HG03469 (cell line): ENCODE data around the gene RNF146.
"Not testable (repeated sequence)": the region's sequence is repeated elsewhere in the genome, so short reads cannot be mapped to it uniquely, and the experiment has no call there.

ENCODE experiments used
- ATAC-seq: cut with Tn5 transposase; IDR thresholded peaks from one replicate; pipeline ENCODE4 v1.9.1; 2021; ENCODE audit warnings: mild to moderate bottlenecking, moderate library complexity, moderate number of reproducible peaks; ENCODE audit not compliant: unreplicated experiment

RNF146 gene, protein sequence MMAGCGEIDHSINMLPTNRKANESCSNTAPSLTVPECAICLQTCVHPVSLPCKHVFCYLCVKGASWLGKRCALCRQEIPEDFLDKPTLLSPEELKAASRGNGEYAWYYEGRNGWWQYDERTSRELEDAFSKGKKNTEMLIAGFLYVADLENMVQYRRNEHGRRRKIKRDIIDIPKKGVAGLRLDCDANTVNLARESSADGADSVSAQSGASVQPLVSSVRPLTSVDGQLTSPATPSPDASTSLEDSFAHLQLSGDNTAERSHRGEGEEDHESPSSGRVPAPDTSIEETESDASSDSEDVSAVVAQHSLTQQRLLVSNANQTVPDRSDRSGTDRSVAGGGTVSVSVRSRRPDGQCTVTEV

DNA sequence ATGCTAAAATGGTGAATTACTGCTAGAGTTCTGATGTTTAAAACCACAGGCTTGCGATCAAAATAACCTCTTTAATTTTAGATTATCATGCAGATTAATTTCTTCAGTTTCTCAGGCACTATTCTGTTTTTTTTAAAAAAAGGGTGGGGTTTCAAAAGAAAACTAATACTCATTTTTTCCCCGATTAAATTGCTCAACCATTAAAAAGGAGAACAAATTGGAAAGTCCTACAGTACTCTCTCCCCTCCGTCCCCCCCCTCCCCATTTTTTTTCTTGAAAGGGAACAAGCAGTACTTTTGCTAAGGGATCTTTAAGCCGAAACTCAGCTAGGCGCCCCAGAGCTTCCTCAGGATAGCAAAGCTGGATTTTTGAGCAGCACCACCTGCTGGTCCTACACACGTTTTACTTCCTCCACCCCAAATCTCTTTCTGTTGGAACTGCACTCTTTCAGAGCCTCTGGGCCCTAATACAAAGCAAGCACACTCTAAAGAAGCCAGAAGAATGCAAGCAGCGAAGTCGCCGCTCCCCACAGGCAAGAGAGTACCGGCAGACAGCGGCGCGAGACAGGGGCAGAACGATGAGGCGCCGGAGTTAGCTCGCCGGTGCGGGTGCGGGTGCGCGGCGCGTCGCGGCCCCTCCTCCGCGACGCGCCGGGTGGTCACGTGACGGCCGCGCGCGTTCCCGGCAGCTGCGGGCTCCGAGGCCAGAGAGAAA lies at the start of gene RNF146:
RNF146 (plus strand) TSS at position 687 of the 714 bp plus-strand sequence. CDS start 13,475 bp downstream, outside the sequence.
- peak; percentile 67 for ATAC-seq

DNA sequence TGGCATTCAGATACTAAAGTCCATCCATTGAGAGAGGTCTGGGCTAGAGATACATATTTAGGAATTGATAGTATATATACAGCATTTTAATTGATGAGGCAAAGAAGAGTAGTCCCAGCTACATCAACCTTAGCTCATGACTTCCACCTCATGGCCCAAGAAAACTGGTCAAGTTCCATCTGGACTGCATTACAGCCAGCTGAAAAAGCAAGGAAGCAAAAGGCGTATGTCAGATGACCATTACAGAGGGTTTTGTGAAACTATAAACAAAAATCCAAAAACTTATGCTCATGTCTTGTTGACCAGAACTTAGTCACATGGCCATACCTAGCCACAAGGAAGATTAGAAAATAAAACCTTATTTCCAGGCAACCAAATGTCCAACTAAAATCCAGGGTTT lies 46.8 kb upstream of the RNF146 start:
- no peak for ATAC-seq

DNA sequence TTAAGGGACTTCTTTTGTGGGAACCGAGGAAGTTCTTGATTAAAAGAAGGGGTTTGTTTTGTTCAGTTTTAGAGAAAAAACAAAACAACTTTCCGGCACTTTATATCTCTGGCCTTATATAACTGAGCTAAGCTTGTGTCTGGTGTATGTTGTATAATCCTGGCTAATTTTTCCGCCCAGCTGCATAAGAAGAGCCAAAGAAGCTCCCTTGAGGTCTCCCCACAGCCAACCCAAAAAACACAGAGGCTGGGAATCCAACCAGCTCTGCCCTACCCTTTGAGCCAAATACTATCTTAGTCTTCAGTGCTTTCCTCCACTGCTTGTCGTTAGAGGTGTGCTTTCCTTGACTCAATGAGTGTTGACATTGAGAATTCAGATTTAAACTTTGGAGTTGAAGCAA lies 45.5 kb upstream of the RNF146 start:
- no peak for ATAC-seq

DNA sequence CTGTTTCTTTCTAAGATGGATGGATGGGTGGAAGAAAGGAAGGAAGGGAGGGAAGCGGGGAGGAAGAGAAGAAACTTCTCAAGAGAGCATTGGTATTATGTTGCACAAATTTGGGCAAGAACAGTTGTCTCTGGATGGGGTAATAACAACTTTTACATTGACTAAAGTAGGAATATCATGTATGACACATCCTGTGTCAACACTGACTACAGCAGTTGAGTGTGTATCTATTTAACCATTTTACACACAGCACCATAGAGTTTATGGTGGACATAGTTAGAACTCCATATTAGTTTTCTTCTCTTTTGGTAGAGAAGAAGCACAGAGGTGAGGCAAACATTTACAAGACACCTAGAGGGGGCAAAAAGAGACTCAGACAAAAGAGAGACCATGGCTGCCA lies 44.2 kb upstream of the RNF146 start:
- ATAC-seq: no peak

DNA sequence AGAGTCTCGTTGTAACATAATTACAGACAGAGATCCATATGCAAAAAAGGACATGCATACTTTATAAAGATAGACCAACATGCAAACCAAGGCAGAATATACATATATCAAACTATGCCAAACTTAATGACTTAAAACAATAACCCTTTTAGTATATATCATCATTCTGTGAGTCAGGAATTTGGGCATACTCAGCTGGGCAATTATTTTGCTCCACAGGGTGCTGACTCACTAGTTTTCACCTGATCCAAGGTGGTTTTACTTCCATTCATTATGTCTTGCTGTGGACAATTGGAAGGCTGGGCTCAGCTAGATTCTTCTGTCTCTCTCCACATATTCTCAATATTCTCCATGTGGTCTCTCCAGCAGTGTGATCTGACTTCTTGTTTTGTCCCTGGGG lies 41.2 kb upstream of the RNF146 start:
- no peak for ATAC-seq

DNA sequence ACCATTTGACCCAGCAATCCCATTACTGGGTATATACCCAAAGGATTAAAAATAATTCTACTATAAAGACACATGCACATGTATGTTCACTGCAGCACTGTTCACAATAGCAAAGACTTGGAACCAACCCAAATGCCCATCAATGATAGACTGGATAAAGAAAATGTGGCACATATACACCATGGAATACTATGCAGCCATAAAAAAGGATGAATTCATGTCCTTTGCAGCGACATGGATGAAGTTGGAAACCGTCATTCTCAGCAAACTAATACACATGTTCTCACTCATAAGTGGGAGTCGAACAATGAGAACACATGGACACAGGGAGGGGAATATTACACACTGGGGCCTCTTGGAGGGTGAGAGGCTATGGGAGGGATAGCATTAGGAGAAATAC lies 32.8 kb upstream of the RNF146 start:
- not testable (repeated sequence) for ATAC-seq

DNA sequence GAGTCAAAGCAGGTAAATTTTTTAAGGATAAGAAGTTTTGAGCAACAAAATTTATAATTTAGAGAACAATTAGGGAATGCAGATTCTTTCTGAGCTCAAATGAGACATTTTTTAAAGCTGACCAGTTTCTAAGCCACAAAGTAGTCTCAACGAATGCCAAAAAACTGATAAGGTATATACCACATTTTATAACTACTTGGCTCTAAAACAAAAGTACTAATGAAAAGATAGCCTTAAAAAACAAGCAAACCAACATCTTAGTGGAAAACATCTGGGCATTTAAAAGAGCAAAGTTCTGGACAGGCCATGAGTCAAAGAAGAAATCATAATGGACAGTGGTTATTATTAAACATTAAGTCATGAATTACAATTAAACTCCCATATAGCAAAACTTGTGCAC lies 23.2 kb upstream of the RNF146 start:
- no peak for ATAC-seq

DNA sequence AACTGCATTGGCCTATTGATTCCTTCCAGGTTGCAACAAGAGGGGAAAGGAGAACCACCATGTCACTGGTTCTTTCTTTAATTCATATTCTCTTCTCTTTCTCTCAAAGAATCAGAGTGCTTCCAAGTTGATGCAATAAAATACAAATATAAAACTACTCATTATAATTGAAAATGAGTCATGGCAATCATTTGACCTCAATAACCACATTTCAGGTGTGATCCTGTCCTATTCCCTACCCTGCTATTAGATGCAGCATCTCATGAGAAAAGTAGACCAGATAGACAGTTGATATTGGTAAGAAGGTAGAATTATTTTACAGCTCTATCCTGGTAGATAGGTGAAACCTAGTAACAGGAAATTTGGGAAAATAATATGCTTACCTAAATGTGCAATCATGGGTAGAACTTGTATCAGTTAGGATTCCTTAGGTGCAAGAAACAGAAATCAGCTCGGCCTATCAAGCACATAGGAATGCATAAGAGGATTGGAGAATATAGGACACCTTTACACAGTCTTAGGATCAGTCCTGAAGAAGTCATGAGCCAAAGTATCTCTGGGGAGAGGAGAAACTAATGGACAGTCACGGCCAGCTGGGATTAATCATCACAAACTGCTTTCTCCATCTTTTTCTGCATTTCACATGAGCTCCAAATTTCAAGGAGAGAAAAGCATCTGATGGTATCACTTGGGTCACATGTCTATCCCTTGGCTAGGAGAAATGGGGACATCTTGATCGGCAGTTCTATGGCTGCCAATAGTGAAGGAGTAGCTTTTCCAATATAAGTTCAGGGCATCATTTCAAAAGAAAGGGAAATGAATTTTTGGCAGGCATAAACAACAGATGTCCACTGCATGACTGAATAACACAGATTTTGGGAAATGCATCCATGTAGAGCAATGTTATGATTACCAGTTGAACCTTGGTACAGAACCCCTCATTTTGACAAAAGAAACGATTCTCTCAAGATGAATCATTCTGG lies 19.3 kb upstream of the RNF146 start:
- ATAC-seq: no peak

DNA sequence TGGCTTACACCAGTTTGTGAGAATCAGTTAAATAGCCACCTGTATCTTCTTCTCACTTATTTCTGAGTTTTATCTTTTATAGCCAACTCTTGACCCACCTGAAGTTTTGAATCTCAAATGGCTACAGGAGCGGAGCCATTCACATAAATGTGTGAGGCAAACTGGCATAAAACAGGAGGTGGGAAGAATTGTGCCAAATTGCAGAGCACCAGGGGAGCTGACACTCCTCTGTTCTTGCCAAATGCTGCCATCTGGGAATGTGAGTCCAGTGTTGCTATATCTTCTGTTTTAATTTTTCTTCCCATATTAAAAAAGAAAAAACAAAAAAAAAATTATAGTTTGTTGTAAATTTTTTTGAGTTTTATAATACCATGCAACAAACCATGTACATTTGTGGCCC lies 17.0 kb upstream of the RNF146 start:
- no peak for ATAC-seq

DNA sequence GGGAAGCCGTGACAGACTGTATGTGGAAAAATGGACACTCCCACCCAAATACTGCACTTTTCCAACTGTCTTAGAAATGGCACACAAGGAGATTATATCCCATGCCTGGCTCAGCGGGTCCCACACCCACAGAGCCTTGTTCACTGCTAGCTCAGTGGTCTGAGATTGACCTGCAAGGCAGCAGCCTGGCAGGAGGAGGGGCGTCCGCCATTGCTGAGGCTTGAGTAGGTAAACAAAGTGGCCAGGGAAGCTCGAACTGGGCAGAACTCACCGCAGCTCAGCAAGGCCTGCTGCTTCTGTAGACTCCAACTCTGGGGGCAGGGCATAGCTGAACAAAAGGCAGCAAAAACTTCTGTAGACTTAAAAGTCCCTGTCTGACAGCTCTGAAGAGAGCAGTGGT lies 11.4 kb upstream of the RNF146 start:
- ATAC-seq: no peak

DNA sequence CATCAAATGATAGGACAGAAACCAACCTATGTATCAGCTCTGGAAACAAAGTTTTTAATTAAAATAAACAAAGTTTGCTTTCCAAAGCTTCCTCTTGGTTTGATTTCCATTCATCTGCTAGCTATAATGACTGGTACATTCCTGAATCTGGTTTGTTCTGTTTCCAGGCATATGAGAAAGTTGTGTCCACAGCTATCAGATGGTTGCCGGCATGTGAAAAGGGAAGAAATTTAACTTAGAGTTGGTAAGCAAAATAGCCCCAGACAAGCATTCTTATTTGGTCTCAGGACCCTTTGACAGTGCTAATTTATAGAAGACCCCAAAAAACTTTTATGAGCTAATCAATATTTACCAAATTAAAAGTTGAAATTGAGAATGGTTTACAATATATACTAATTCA lies 3.8 kb upstream of the RNF146 start:
- ATAC-seq: no peak

DNA sequence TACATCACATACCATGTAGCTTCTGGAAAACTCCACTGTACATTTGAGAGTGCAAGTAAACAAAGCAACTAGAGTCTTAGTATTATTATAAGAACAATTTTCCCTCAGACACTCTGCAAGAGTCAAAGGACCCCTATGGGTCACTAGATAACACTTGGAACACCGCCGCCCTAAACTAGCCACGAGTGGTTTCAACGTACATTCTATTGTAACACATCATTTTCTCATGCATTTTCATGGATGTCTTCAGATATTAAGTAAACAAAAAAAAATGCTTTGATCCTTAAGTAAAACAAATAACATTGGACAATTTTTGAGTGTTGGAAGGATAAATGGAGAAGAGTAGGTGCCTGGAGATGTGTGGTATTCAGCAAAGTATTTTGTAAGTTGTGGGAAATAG lies 3.2 kb upstream of the RNF146 start:
- ATAC-seq: no peak

DNA sequence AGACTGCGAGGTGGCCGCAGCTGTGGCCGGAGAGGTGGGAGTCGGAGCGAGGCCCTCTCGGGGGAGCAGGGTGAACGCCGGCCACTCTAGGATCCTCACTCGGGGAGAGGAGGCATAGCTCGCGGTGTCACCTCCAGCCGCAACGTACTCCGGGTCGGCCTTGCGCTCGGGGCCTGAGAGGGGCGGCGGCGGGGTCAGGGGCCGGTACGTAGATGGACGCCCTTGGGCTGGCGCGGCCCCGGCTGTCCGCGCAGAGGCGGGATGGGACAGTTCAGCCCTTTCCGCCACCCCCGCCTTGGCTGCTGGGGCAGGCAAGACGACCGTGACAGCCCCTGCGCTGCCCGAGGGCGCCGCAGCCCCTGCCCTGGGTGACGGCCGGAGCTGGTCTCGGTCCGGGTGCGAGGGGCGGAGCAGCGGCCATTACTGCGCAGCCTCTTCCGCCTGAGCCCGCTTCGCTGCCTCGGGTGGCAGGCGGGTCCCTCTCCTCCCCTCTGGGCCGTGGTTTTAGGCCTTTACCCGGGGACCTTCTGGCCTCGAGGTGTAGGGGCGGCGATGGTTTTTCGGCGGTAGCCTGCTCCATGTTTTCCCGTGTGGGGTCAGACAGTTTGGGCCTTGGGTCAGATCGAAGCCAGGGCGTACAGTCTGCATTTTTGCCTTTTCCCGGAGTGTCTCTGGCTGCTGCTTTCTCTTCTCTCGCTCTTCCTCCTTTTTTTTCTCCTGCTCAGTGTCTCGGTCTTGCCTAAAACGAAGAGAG lies 405 bp downstream of the RNF146 start:
- ATAC-seq: peak; percentile 55

DNA sequence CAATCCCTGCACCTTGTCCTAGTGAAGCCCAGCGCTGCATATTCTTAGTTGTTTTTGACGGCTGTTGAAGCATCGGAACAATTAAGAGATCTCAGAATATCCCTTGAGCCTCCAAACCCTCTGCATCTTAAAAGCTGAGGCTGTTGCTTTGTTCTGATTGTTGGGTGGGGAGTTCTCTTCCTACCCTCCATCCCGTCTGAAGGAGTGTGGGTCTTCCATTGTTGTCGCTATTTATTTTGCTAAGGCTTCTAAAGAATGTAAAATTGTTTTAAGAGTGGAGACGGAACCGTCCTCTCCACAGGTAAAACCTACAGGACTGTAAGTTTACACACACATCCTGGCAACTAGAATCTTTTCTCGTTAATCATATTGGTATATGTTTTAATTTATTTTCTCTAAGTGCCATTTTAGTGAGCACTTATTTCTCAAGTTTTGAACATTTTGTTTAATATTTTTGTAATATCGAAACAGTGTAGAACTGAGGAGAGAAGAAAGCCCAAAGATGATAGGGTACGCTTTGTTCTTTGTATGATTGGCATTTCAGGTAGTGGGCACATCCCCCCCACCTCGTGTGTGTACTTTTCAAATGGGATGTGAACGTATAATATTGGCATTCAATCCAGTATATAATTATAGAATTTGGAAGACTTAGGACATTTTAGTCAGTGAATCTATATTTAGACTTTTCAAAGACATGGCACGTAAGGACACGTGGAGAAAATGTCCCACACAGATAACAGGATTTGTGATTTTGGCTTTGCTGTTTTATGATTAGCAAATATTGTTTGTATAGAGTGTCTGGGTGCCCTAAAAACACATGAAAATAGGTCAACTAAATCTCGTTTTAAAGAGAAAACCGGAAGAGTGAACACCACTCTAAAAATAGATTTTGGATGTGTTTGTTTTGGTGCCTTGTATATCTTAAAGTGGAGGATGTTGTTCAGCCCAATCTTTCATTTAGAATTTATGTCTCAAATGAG lies 1.3 kb downstream of the RNF146 start:
- ATAC-seq: peak; percentile 3

DNA sequence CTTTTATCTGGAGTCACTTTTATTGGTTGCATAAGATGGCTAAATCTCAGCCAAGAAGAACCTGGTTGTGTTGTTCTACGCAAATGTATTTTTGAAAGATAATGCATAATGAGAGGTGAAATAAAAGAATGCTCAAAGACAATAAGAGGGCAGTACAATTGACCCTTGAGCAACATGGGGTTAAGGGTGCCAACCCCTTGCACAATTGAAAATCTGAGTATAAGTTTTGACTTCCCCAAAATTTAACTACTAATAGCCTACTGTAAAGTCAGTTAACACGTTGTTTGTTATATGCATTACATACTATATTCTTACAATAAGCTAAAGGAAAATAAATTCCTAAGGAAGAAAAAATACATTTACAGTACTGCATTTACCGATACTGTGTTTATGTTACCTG lies 5.9 kb downstream of the RNF146 start:
- ATAC-seq: no peak

DNA sequence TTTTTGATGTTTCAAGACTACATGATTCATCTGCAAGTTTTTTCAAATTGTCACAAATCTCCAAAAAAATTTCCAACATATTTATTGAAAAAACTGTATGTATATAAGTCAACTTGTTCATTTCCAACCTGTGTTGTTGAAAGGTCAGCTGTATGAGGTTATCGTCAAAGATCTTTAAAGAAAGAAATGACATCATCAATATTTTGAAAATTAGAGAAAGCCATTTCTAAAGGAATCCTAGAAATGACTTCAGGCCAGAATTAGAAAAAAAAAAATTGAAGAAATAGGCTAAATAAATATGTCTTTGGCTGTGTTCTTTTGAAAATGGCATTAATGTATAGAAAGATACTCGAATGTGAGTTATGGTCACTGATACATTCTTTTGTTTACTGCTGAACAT lies 6.8 kb downstream of the RNF146 start:
- ATAC-seq: no peak

DNA sequence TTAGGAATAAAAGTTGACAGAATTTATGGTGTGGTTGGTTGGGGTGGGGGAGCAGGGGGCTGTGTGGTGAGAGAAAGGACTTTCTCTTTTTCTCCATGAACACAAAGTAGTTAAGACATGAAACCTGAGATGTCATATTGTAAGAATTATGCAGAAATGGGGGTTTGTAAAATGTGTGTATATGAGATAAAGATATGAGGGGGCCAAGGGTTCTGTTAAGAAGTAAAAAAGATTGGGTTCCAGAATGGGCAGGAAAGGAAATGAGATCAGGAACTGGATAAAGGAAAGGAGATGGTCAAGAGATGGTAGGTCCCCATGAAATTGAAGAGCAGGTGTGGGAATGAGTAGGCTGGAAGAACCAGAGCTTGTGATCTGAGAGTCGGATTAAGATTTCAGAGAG lies 9.7 kb downstream of the RNF146 start:
- no peak for ATAC-seq

DNA sequence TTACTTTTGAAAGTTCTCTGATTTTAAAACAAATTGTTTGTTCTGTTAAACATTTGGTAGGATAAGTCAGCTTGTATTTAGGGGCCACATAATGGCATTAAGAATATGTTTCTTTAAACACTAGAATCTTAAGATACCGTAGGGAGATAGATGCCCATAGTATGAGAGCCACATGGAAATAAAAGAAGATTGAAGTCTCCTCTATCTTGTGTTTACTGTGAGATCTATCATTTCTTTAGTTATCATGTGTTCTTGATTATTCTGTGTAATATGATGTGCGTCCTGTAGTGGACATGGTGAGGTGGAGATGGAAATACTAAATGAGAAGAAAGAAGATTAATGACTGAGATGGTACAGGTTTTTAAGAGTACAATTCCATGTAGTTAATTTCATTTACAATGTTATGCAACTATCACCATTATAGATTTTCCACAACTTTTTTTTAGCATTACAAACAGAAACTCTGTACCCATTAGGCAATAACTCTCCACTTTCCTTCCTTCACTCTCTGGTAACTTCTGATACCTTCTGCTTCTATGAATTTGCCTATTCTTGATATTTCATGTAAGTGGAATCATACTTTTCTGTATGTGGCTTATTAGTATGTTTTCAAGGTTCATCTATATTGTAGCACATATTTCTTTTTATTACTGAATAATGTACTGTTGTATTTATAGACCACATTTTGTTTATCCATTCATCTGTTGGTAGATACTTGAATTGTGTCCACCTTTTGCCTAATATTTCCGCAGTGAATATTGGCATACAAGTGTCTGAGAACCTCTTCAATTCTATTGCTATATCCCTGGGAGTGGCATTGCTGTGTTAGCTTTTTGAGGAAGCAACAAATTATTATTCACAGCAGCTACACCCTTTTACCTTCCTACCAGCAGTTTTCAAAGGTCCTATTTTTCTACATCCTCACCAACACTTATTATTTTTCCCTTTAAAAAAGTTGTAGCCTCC lies 11.5 kb downstream of the RNF146 start:
- ATAC-seq: no peak
